Mesothelial cell of epicardium (in vitro differentiated cells): ENCODE data around the gene FTO. TPM values are rescaled to one million over a fixed set of nuclear protein-coding genes. Genes with fewer than 3 reads are reported as not detected.

ENCODE experiments used
- DNase-seq, 2 experiments: peaks; one replicate each; pipeline ENCODE4 v3.0.0; 2021; ENCODE audit warnings: low spot score in 2 of 2; ENCODE audit not compliant: unreplicated experiment in 2 of 2
- H3K27ac Mint-ChIP-seq: 2 replicates; pipeline ENCODE4 v1.8.0; 2021; ENCODE audit warnings: mixed read lengths
- H3K27me3 Mint-ChIP-seq: 2 replicates; pipeline ENCODE4 v1.8.0; 2021; ENCODE audit warnings: low read depth, mixed read lengths
- H3K36me3 Mint-ChIP-seq: 2 replicates; pipeline ENCODE4 v1.8.0; 2021; ENCODE audit warnings: mixed read lengths
- H3K4me1 Mint-ChIP-seq: 2 replicates; pipeline ENCODE4 v1.8.0; 2021; ENCODE audit warnings: mixed read lengths
- H3K4me3 Mint-ChIP-seq: 2 replicates; pipeline ENCODE4 v1.8.0; 2021; ENCODE audit warnings: mild to moderate bottlenecking, moderate library complexity, mixed read lengths
- H3K9me3 Mint-ChIP-seq: 2 replicates; pipeline ENCODE4 v1.8.0; 2021; ENCODE audit warnings: mixed read lengths
- total RNA-seq: library from RNA; stranded (reverse); gene quantifications from 3 replicates; pipeline ENCODE4 v1.2.1, GENCODE V29; 2021
- TF ChIP-seq, protein P1 (sequence below): fragments of 200-600 bp; sonication (generic); IDR thresholded peaks from one replicate; pipeline ENCODE4 v1.5.0; 2021; ENCODE audit warnings: antibody characterized with exemption; ENCODE audit not compliant: unreplicated experiment

FTO gene
- total RNA-seq, 1 donor from 2014 or later: 103 TPM

DNA sequence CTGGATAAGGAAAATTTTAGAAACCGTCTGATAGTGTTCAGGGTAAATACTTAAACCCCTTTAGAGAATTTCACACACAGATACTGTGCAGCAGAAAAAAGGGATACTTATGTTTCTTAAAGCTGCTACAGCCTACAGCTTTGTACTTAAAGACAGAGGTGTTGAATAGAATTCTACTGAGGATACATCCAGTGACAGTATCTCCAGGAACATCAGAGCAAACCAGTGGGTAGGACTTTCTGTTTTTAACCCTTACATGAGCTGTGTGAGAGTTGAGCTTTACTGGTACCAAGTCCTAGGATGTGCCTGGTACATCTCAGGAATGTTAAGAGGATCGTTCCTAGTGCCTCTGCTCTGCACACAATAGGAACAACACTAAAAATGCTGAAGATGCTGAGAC lies 191.5 kb downstream of the FTO start:
- no peaks in the 10 kb centered on the region for H3K9me3 Mint-ChIP-seq
- TF ChIP-seq, protein P1, sequence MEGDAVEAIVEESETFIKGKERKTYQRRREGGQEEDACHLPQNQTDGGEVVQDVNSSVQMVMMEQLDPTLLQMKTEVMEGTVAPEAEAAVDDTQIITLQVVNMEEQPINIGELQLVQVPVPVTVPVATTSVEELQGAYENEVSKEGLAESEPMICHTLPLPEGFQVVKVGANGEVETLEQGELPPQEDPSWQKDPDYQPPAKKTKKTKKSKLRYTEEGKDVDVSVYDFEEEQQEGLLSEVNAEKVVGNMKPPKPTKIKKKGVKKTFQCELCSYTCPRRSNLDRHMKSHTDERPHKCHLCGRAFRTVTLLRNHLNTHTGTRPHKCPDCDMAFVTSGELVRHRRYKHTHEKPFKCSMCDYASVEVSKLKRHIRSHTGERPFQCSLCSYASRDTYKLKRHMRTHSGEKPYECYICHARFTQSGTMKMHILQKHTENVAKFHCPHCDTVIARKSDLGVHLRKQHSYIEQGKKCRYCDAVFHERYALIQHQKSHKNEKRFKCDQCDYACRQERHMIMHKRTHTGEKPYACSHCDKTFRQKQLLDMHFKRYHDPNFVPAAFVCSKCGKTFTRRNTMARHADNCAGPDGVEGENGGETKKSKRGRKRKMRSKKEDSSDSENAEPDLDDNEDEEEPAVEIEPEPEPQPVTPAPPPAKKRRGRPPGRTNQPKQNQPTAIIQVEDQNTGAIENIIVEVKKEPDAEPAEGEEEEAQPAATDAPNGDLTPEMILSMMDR: no peak
- H3K36me3 Mint-ChIP-seq: peaks cover 4% of the 10 kb centered on the region
- no peaks in the 10 kb centered on the region for H3K27me3 Mint-ChIP-seq
- DNase-seq: no peak
- no peak overlapping the region for H3K27ac Mint-ChIP-seq
- peaks cover 71% of the 10 kb centered on the region for H3K4me1 Mint-ChIP-seq
- no peak overlapping the region for H3K4me3 Mint-ChIP-seq

DNA sequence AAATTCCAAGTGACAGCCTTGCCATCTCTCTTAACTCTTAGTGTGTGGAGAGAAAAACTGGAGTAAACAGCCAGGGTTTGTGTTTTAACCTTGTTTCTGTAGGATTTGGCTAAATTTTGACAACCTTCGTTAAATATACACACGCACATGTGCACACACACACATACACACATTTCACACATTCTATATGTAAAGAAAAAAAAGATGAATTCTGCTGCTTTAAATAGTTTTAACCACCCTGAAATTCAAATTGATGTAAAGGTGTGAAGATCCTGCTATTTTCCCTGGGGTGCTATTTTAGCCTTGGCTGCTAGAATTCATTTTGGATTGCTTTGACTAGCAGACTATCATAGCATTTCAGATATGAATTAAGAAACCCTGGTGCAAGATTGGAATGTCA lies 191.9 kb downstream of the FTO start:
- Mint-ChIP-seq H3K27me3 (no peaks in the 10 kb centered on the region), H3K9me3 (no peaks in the 10 kb centered on the region), H3K4me3 (no peak overlapping the region), H3K4me1 (peaks cover 74% of the 10 kb centered on the region), H3K36me3 (peaks cover 4% of the 10 kb centered on the region), H3K27ac (no peak overlapping the region)
- DNase-seq: no peak
- TF ChIP-seq, protein P1: no peak

DNA sequence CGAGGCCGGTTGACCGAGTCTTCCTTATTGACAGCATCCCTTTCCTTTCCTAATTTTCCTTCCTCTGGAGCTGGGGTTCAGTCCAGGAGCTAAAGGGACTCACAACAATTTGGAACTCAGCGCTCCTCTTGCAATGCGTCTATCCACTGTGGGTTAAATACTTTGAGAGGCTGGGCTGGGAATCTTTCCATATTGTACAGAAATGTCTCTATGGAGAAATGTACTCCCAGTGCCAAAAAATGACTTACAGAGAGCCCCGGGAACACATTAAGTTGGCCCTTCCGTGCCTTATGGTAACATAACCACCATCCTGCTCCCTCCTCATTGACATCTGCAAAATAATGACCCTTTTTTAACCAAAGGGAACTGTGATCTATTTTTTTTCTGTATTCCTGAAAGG lies 192.8 kb downstream of the FTO start:
- DNase-seq: no peak
- Mint-ChIP-seq H3K36me3 (peaks cover 4% of the 10 kb centered on the region), H3K4me1 (peaks cover 73% of the 10 kb centered on the region), H3K27me3 (no peaks in the 10 kb centered on the region), H3K9me3 (no peaks in the 10 kb centered on the region), H3K4me3 (no peak overlapping the region), H3K27ac (no peak overlapping the region)
- TF ChIP-seq, protein P1: no peak

DNA sequence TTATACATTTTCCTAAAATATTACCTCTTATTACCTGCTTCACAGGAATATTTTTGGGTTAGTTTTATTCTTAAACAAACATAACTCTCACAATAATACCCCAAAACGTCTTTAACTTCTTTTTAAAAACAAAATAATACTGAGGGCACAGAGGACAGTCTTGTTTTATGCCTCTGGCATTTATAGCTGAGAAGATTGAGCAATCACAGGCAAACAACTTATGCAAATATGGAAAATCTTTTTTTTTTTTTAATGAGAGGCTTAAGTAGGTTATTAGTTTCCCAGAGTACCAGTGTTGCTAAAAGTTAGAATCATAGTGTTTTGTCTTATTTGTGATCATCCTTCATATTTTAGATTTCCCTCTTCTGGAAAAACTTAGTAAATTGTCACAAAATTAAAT lies 195.0 kb downstream of the FTO start:
- DNase-seq: no peak
- Mint-ChIP-seq H3K36me3 (peaks cover 11% of the 10 kb centered on the region), H3K27me3 (no peaks in the 10 kb centered on the region), H3K27ac (peak overlapping the region; percentile 36), H3K4me3 (no peak overlapping the region), H3K4me1 (peaks cover 50% of the 10 kb centered on the region), H3K9me3 (peaks cover 3% of the 10 kb centered on the region)
- TF ChIP-seq, protein P1: no peak

DNA sequence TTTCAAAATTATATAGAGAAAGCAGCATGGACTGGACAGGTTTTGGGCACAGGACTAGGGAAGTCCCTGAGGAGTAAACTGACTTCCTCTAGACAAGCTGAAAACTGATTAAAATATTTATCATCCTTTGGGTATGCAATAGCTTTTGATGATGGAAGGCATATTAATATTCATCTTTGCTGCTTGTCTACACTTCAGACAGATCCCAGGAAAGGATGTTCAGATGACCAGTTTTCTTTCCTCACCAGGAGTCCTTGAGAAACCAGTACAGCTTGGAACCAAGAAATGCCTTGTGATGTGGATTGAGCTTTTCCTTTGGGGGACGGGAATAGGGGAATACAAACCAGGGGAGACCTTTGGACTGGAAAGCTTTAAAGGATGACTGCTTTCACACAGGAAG lies 195.5 kb downstream of the FTO start:
- TF ChIP-seq, protein P1: no peak
- peak overlapping the region; percentile 36 for H3K27ac Mint-ChIP-seq
- H3K4me3 Mint-ChIP-seq: no peak overlapping the region
- no peak for DNase-seq
- H3K27me3 Mint-ChIP-seq: no peaks in the 10 kb centered on the region
- H3K36me3 Mint-ChIP-seq: peaks cover 11% of the 10 kb centered on the region
- peaks cover 3% of the 10 kb centered on the region for H3K9me3 Mint-ChIP-seq
- peaks cover 46% of the 10 kb centered on the region for H3K4me1 Mint-ChIP-seq

DNA sequence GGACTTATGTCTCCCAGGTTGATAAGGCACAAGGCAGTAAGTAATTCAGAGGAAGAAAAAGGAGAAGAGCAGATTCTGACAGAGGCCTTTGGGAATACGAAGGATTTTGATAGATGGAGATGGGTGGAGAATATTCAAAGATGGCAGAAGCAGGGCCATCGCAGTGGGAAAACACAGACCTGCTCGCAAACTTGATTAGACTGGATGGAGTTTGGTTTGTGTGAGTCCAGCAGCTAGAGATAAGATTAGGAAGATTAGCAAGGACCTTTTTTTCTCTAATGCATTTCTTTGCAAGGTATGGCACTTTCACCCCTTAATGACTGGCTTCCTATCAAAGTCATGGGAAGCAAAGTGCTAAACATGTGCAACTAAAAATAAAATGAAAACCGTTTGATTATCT lies 196.7 kb downstream of the FTO start:
- TF ChIP-seq, protein P1: no peak
- peaks cover 3% of the 10 kb centered on the region for H3K9me3 Mint-ChIP-seq
- H3K4me3 Mint-ChIP-seq: no peak overlapping the region
- DNase-seq: no peak
- H3K36me3 Mint-ChIP-seq: peaks cover 13% of the 10 kb centered on the region
- H3K27me3 Mint-ChIP-seq: no peaks in the 10 kb centered on the region
- H3K27ac Mint-ChIP-seq: no peak overlapping the region
- H3K4me1 Mint-ChIP-seq: peaks cover 45% of the 10 kb centered on the region
